Measurements from ENCODE around the gene CEBPZOS. TPM values are rescaled to one million over a fixed set of nuclear protein-coding genes. Genes with fewer than 3 reads are reported as not detected.

The CEBPZOS gene
- total and polyA plus RNA-seq, 2 of the 4 experiments (the other 2 are of a cell fraction), result 16.8 to 31.5 TPM

GRCh38 chr2:37153224-37153623 is 43.1 kb upstream of the CEBPZOS start:
- in situ Hi-C loops (cut with MboI; ENCODE audit: low sequenced_read_pairs) (loop anchor here (25.0 kb wide), 1 partner anchor 734 kb away; no protein-coding TSS in a partner anchor), dilution Hi-C loops (cut with HindIII; ENCODE audit: low sequenced_read_pairs, unreplicated experiment) (no loop called here)
- TF ChIP-seq USF2 (IDR thresholded peaks at IDR 0.05; ENCODE audit: low read depth, low read length) (no peak), POLR2A (IDR thresholded peaks at IDR 0.05; ENCODE audit: low read depth, low read length) (no peak), CTCF (conservative IDR thresholded peaks at IDR 0.05; ENCODE audit: low read depth, low read length) (no peak), RCOR1 (IDR thresholded peaks at IDR 0.05; ENCODE audit: insufficient replicate concordance, low read length) (no peak), FOS (IDR thresholded peaks at IDR 0.05; ENCODE audit: low read depth, low read length) (no peak), CEBPB (IDR thresholded peaks at IDR 0.05; ENCODE audit: low read depth, low read length) (no peak), RFX5 (IDR thresholded peaks at IDR 0.05; ENCODE audit: low read depth, low read length) (no peak), NFE2L2 (IDR thresholded peaks at IDR 0.05; ENCODE audit: low read depth, low read length) (no peak), RAD21 (IDR thresholded peaks at IDR 0.05; ENCODE audit: low read length) (no peak), SMC3 (IDR thresholded peaks at IDR 0.05; ENCODE audit: low read depth, low read length) (no peak), BHLHE40 (IDR thresholded peaks at IDR 0.05; ENCODE audit: low read depth, low read length) (no peak), CHD1 (IDR thresholded peaks at IDR 0.05; ENCODE audit: low read depth, low read length) (no peak), MXI1 (IDR thresholded peaks at IDR 0.05; ENCODE audit: borderline replicate concordance, low read depth, low read length) (no peak), MAFK (IDR thresholded peaks at IDR 0.05; ENCODE audit: low read depth, low read length) (no peak), ELK1 (IDR thresholded peaks at IDR 0.05; ENCODE audit: borderline replicate concordance, low read depth, low read length) (no peak), MAZ (IDR thresholded peaks at IDR 0.05; ENCODE audit: borderline replicate concordance, low read depth, low read length) (no peak)

More at GRCh38 chr2:37153224-37153623, 43.1 kb upstream of the CEBPZOS start:
- Histone ChIP-seq H3K4ac (ENCODE audit: low read depth, low read length) (no peak overlapping the region), H3K14ac (replicated peaks; ENCODE audit: low read depth, low read length) (no peak overlapping the region), H2BK120ac (ENCODE audit: low read depth, low read length) (no peak overlapping the region), H3K9ac (ENCODE audit: low read depth, low read length) (no peak overlapping the region), H4K91ac (ENCODE audit: insufficient read depth, low read depth, low read length) (no peak overlapping the region), H3K27me3 (ENCODE audit: control insufficient read depth, insufficient read depth, low read length) (no peaks in the 10 kb centered on the region), H2BK5ac (ENCODE audit: low read depth, low read length, poor library complexity, severe bottlenecking) (no peak overlapping the region), H4K20me1 (ENCODE audit: insufficient read depth, low read length) (peaks cover 3% of the 10 kb centered on the region; the same call in 1 of the 2 replicates), H2BK15ac (ENCODE audit: low read depth, low read length) (no peak overlapping the region), H3K4me3 (ENCODE audit: insufficient read depth, low read depth, low read length) (no peak overlapping the region), H2BK20ac (ENCODE audit: low read depth, low read length) (no peak overlapping the region), H3K23ac (ENCODE audit: low read depth, low read length) (no peak overlapping the region), H2AK5ac (ENCODE audit: low read depth, low read length) (no peak overlapping the region), H3K4me2 (ENCODE audit: low read depth, low read length) (no peak overlapping the region), H3K36me3 (ENCODE audit: control insufficient read depth, insufficient read depth, low read length) (peaks cover 6% of the 10 kb centered on the region), H3K79me1 (ENCODE audit: low read depth in 1 of 2, low read length in 2 of 2) (peaks cover 25 to 56% of the 10 kb centered on the region in 2 experiments), H4K8ac (ENCODE audit: low read depth in 2 of 2, low read length in 2 of 2) (no peak overlapping the region), H3K27ac (ENCODE audit: insufficient read depth, low read length) (no peak overlapping the region), H3K9me1 (ENCODE audit: insufficient read depth, low read length) (no peaks in the 10 kb centered on the region), H2AFZ (replicated peaks; ENCODE audit: low read length, poor library complexity) (no peak overlapping the region), H3K56ac (ENCODE audit: extremely low read depth, insufficient read depth, low read length) (no peak overlapping the region), H3K4me1 (ENCODE audit: control insufficient read depth, insufficient read depth, low read length) (peaks cover 5% of the 10 kb centered on the region; the same call in 1 of the 2 replicates), H4K5ac (ENCODE audit: low read depth, low read length) (no peak overlapping the region), H3K9me3 (ENCODE audit: control insufficient read depth, insufficient read depth, low read length) (no peaks in the 10 kb centered on the region), H2AK9ac (replicated peaks; ENCODE audit: low read depth, low read length, poor library complexity) (no peak overlapping the region), H3K18ac (ENCODE audit: low read depth, low read length) (no peak overlapping the region)
- BruUV-seq (replicated peaks), result no TSS peak
- WGBS, 2 experiments (ENCODE audit: extremely low coverage in 2 of 2, insufficient read length in 1 of 2), result no CpG with 5 or more reads among the region's 5 CpGs
- ATAC-seq (ENCODE audit: low read depth) (no peak), DNase-seq (no peak)
- ChIA-PET POLR2A (ENCODE audit: unreplicated experiment) (no interaction called here), CTCF (no interaction called here)
- intact Hi-C loops (cut with micrococcal nuclease), result no loop called here
